Amniotic stem cell (primary cell): ENCODE data around the gene CYP2W1.
"Not testable (repeated sequence)": the region's sequence is repeated elsewhere in the genome, so short reads cannot be mapped to it uniquely, and the experiment has no call there.

Experiments
- DNase-seq: peaks from one replicate; lab custom pipeline; 2025; lab: John Stamatoyannopoulos, UW

Gene CYP2W1

DNA sequence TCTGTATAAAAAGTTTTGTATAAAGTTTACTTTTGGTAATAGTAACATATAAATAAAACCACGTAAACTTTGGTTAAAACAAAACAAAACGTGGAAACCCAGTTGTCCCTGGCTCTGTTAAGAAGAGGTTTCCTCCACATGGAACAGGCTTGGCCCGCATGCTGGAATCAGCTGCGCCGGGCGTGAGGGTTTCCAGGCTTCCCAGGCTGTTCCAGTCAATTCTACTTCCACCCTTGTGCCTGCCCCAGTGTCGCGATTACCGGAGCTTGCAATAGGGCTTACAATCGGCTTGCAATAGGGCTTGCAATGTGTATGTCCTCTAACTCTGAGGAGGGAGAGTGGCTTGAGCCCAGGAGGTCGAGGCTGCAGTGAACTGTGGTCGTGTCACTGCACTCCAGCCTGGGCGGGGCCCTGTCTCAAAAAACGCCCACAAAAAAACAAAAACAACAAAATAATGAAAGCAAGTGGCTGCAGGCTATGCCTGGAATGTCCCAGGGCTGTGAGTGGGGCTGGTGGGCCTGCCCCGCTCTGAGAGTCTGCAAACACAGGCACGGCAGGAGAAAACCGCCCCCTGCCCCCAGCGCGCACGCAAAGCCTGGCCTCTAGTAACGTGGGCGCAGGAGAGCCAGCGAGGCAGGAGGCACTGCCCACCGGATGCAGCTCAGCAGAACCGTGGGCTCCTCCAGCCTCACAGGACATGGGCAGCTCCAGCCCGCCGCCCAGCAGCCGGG lies 16.3 kb downstream of the CYP2W1 start:
- DNase-seq: no peak

- DNase-seq: no peak
These were observed 17.3 kb downstream of the CYP2W1 start for GRCh38 chr7:999941-1000935.

GRCh38 chr7:1001069-1001770 lies 18.2 kb downstream of the CYP2W1 start:
- not testable (repeated sequence) for DNase-seq

- DNase-seq: not testable (repeated sequence)
These were observed 19.0 kb downstream of the CYP2W1 start for GRCh38 chr7:1002026-1002425.

- DNase-seq: not testable (repeated sequence)
These were observed 19.5 kb downstream of the CYP2W1 start for GRCh38 chr7:1002445-1002844.

- DNase-seq: no peak
These were observed 21.3 kb downstream of the CYP2W1 start for GRCh38 chr7:1004018-1004852.

DNA sequence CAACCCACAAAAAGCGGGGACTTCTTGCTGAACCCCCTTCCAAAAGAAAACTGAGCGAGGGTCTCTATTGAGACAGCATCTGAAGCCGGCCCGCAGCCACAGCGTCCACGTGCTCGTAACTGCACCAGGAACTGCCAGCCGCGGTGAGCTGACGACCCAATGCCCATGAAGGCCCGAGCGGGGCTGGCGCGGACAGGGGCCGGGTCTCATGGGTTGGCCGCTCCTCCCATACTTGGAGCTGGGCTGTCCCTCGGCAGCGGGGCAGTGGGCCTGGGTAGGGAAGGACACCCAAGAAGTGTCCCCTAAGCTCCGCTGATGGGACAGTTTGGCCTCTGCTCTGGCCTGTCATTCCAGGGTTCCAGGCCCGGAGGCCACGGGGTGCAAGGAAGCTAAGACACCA lies 22.3 kb downstream of the CYP2W1 start:
- no peak for DNase-seq

GRCh38 chr7:1007901-1008300 lies 24.9 kb downstream of the CYP2W1 start:
- DNase-seq: no peak

- no peak for DNase-seq
These were observed 25.9 kb downstream of the CYP2W1 start for GRCh38 chr7:1008733-1009363.

GRCh38 chr7:1009747-1010146 lies 26.8 kb downstream of the CYP2W1 start:
- DNase-seq: no peak

GRCh38 chr7:1010226-1010625 lies 27.2 kb downstream of the CYP2W1 start:
- no peak for DNase-seq

GRCh38 chr7:1011297-1012003 lies 28.5 kb downstream of the CYP2W1 start:
- DNase-seq: no peak

- DNase-seq: no peak
These were observed 29.2 kb downstream of the CYP2W1 start for GRCh38 chr7:1012004-1012715.

GRCh38 chr7:1012716-1013095 lies 29.7 kb downstream of the CYP2W1 start:
- no peak for DNase-seq

- no peak for DNase-seq
These were observed 30.6 kb downstream of the CYP2W1 start for GRCh38 chr7:1013581-1013980.

DNA sequence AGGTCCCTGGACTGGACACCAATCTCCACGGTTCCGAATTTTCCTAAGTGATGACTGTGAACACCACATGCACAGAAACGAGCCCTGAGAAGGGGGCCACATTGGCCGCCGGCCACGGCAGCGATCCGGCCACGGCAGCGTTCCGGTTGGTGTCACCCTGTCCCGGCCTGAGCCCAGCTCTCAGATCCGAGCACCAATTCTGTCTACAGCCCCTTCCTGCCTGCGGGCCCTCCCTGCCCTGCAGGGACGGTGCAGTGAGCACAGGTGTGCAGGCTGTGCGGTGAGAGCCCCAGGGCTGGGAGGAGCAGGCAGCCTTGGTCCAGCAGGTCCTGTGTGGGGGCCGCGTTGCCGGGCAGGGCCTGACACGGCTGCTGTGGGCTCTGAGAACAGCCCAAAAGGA lies 31.7 kb downstream of the CYP2W1 start:
- DNase-seq: no peak

DNA sequence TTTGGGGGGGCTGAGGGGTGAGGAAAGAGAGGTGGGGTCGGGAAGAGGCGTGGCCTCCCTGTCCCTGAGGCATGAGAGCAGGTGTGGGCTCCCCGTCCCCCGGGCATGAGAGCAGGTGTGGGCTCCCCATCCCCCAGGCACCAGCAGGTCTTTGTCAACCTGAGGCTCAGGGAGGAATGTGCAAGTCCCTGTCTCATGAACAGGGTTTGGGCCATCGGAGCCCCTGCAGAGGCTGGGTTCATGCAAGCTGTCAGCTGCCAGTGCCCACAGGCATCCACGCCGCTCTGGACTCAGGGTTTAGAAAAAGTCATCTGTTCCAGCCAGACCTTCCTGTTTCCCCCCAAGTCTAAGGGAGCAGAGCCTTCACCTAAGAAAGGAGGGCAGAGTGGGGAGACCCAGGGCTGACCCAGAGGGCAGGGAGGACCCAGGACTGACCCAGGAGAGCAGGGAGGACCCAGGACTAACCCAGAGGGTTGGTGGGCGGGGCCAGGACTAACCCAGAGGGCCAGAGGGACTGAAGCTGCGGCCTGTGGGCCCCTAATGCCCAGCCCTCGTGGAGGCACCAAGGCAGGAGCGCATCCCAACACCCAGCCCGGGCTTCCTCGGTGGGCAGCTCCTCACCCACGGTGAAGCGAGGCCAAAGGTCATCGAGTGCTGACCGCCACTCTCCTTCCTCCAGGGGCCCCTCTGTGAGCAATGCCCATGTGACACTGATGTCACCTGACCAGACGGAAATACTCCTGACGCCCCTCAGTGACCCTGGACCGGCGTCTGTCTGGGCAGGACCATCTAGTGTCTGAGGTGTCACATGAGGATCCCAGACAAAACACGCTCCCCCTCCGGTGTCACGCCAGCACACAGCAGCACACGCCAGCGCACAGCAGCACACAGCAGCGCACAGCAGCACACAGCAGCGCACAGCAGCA lies 32.5 kb downstream of the CYP2W1 start:
- no peak for DNase-seq
